Measurements from ENCODE around the gene CAMP.

The CAMP gene

DNA sequence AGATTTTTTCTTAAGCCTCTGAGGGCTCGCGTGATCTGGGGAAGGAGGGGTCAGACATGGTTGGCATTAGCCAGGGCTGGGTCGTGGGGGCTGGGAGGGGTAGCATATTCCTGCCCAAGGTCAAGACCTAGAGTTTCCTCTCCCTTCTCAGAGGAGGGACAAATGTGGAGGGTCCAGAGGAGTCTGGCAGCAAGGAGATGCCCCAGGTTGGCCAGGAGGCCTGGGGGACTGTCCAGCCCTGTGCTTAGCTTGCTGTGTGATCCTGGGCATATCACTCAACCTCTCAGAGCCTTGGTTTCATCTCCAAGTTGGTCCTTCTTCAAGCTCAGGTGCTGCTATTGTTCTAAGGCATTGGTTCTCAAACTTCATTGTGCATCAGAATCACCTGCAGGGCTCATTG lies 9.1 kb upstream of the CAMP start:
- DNase-seq (ENCODE audit: low read depth in 2 of 3, low spot score in 1 of 3): no peak

DNA sequence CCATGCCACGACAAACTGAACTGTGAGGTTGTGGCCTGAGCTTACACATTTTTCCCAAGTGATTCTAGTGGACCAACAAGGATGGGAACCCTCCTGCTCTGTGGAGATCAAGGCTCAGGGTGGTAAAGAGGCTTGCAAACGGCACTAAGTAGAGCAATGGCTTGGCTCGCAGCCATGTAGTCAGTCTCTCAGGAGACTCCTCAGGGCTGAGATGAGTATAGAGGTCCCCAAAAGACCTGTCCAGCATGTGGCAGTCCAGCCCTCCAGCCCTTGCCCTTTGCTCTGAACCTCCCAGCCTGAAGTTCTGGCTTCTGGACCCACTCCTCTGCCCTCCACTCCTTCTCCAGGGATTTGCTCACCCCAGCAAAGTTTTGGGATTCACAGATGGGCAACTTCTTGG lies 8.3 kb upstream of the CAMP start:
- no peak for DNase-seq (ENCODE audit: low read depth in 2 of 3, low spot score in 1 of 3)

GRCh38 chr3:48215466-48215865 lies 7.8 kb upstream of the CAMP start:
- DNase-seq (ENCODE audit: low read depth in 2 of 3, low spot score in 1 of 3): no peak

GRCh38 chr3:48215876-48216275 lies 7.4 kb upstream of the CAMP start:
- no peak for DNase-seq (ENCODE audit: low read depth in 2 of 3, low spot score in 1 of 3)

- DNase-seq (ENCODE audit: low read depth in 2 of 3, low spot score in 1 of 3): no peak
Measured at GRCh38 chr3:48217449-48217848, 5.8 kb upstream of the CAMP start.

DNA sequence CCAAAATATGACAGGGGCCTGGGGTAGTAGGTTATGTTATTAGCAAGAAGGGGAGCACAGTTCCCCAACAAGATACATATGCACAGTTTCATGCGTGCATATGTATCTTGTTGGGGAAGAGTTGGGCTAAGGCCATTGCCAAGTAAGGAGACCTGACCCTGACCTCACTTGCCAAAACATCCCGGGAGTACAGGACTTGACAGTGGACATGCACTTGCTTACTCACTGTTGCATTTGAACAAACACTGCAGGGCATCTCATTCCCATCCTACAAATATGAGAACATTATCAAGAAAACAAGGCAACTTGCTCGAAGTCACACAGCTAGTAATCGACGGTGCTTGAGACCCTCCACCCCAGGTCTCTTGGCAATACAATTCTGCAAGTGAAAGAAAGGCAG lies 4.8 kb upstream of the CAMP start:
- no peak for DNase-seq (ENCODE audit: low read depth in 2 of 3, low spot score in 1 of 3)

DNA sequence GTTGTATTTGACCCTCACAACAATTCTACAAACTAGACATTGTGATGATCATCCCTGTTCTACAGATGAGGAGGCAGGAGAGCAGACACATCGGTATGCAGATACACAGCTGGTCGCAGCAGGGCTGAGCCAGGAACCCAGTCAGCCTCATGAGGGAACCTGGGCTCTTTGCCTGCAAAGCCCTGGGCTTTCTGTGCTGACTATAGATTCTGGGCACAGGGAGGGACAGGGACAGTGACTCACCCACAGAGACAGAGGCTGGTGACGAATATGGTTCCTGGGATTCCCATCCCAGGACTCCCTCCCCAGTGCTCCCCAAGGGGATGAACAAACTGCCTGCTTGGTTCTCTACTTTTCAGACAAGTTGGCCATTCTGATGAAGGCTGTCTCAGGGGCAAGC lies 3.8 kb upstream of the CAMP start:
- no peak for DNase-seq (ENCODE audit: low read depth in 2 of 3, low spot score in 1 of 3)

DNA sequence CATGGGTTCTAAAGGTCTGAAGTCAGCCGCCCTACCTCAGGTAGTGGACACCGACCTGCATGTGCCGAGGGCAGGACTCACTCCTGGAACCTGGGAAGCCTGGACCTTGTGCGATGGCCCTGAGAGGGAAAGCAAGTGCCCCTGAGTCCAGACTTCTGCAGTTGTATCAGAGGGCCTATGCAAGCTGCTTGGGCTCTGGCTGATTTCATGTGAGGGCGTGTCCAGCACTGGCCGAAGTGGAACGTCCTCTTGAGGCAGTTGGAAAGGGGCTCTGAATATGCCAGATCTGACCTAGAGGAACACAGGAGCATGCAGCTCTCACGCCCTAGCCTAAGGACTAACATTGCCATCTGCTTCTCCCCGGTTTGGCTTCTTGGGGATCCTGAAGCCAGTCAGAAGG lies 2.5 kb upstream of the CAMP start:
- DNase-seq (ENCODE audit: low read depth in 2 of 3, low spot score in 1 of 3): no peak

DNA sequence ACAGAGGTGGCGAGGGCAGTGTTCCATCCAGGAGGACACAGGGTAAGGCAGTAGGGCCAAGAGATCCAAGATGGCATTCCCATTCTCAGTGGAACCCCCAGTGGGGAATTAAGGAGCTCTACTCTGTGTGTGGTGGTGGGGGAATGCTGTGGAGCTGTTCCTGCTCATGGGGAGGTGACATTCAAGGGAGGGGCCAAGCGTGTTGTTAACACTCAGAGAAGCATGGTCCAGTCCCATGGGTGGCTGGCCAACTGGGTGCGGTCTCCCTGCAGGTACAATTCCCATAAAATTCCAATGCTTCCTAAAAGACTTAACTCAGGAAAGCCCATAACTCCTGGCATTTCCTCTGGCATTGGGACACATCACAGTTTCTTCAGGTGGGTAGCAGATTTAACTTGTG lies 2.3 kb downstream of the CAMP start:
- DNase-seq (ENCODE audit: low read depth in 2 of 3, low spot score in 1 of 3): no peak

DNA sequence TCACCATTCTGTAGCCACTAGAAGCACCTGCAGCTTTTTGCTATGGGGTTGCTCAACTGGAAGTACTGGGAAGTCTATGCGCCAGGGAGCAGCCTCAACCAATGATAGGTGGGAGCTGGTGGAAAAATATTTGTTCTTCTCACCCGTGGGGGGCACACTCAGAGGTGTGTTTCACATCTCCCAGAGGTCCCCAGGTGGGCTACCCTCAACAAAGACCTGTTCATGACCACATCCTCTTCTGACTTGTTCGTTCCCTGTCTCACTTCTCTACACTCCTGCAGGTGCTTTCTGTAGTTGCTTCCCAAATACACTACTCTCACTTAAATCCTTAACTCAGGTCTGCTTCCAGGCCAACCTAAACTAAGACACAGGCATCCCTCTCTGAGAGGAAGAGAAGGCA lies 3.6 kb downstream of the CAMP start:
- no peak for DNase-seq (ENCODE audit: low read depth in 2 of 3, low spot score in 1 of 3)

- no peak for DNase-seq (ENCODE audit: low read depth in 2 of 3, low spot score in 1 of 3)
Measured at GRCh38 chr3:48232232-48232631, 8.9 kb downstream of the CAMP start.

GRCh38 chr3:48232734-48233133 lies 9.4 kb downstream of the CAMP start:
- DNase-seq (ENCODE audit: low read depth in 2 of 3, low spot score in 1 of 3): peak; percentile 41 to 52 (median 51)

DNA sequence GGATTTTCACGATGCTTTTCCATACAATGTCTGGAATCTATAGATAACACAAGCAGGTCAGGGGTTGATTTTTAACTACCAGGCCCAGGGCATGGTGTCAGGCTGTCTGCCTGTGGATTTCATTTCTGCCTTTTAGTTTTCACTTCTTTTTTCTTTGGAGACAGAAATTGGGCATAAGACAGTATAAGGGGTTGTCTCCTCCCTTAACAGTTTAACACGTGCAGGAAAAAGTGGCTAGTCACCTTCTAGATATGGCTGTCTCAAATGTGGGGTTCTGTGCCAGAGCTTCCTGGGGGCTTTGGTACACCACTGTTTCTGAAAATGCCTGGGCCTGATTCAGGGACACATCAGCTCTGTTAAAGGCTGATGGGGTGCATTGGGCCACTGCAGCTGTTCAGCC lies 10.2 kb downstream of the CAMP start:
- DNase-seq (ENCODE audit: low read depth in 2 of 3, low spot score in 1 of 3): no peak

- DNase-seq (ENCODE audit: low read depth in 2 of 3, low spot score in 1 of 3): no peak
Measured at GRCh38 chr3:48236531-48236930, 13.2 kb downstream of the CAMP start.

GRCh38 chr3:48238531-48239085 lies 15.3 kb downstream of the CAMP start:
- DNase-seq (ENCODE audit: low read depth in 2 of 3, low spot score in 1 of 3): no peak

GRCh38 chr3:48240000-48240963 lies 17.0 kb downstream of the CAMP start:
- DNase-seq (ENCODE audit: low read depth in 2 of 3, low spot score in 1 of 3): no peak

DNA sequence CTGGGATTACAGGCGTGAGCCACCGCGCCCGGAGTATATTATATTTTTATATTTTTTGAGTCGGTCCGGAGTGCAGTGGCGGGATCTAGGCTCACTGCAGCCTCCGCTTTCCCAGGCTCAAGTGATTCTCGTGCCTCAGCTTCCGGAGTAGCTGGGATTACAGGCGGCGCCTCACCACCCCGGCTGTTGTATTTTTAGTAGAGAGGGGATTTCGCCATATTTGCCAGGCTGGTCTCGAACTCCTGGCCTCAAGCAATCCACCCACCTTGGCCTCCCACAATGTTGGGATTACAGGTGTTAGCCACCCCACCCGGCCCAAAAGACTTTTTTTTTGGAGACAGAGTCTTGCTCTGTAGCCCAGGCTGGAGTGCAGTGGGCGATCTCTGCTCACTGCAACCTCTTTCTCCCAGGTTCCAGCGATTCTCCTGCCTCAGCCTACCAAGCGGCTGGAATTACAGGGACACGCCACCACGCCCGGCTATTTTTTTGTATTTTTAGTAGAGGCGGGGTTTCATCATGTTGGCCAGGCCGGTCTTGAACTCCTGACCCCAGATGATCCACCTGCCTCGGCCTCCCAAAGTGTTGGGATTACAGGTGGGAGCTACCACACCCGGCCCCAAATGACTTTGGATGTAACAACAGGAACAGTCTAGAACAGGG lies 18.6 kb downstream of the CAMP start:
- no peak for DNase-seq (ENCODE audit: low read depth in 2 of 3, low spot score in 1 of 3)

GRCh38 chr3:48243886-48244285 lies 20.6 kb downstream of the CAMP start:
- DNase-seq (ENCODE audit: low read depth in 2 of 3, low spot score in 1 of 3): no peak

DNA sequence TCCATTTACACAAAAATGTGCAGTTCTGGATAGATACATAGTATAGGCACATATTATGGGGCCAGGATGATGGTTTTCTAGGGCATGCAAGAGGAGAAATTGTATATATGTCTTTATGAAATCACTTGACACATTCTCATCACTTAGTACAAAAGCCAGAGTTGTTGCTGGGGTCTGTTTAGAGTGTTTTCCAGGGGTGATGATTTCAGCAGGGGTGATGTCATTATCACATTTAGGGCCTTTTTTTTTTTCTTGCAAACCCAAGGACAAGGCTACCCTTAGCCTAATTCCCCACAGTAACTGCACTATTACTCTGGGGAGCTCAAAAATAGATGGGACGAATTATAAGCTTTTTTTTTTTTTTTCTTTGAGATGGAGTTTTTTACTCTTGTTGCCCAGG lies 21.2 kb downstream of the CAMP start:
- DNase-seq (ENCODE audit: low read depth in 2 of 3, low spot score in 1 of 3): no peak

DNA sequence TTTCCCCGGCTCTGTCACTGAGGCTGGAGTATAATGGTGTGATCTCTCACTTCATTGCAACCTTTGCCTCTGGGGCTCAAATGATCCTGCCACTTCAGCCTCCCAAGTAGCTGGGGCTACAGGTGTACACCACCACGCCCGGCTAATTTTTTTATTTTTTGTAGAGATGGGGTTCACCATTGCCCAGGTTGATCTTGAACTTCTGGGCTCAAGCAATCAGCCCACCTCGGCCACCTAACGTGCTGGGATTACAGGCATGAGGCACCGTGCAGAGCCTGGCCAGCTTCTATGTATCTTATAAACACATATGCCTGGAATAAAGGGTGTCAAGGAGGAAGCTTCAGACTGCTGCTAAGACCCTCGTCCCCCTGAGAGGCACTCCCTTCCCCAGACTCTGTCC lies 21.8 kb downstream of the CAMP start:
- no peak for DNase-seq (ENCODE audit: low read depth in 2 of 3, low spot score in 1 of 3)

GRCh38 chr3:48247401-48247811 lies 24.1 kb downstream of the CAMP start:
- DNase-seq (ENCODE audit: low read depth in 2 of 3, low spot score in 1 of 3): no peak
